Occipital lobe (tissue), 2 donors: ENCODE results near the gene ERC2. TPM values are rescaled to one million over a fixed set of nuclear protein-coding genes. Genes with fewer than 3 reads are reported as not detected.
A peak's percentile ranks its signal among the peaks of the same experiment; 100 is the strongest.

Experiments
- DNase-seq: peaks from one replicate; lab custom pipeline; 2025; lab: John Stamatoyannopoulos, UW
- total RNA-seq: library from RNA; depleted of rRNA; stranded (reverse); fragments of >200 nt; gene quantifications from one replicate; pipeline ENCODE4 v1.2.3, GENCODE V29; 2014

Gene ERC2
- total RNA-seq, 1 donor from 2014 or later = 59.7 TPM

GRCh38 chr3:56368846-56369245 is 99.4 kb downstream of the ERC2 start:
- no peak for DNase-seq

- no peak for DNase-seq
Measured at GRCh38 chr3:56366641-56367162, 101.6 kb downstream of the ERC2 start.

GRCh38 chr3:56365905-56366640 is 102.2 kb downstream of the ERC2 start:
- peak; percentile 20 for DNase-seq

- no peak for DNase-seq
Measured at GRCh38 chr3:56364665-56365064, 103.6 kb downstream of the ERC2 start.

GRCh38 chr3:56363720-56364119 is 104.5 kb downstream of the ERC2 start:
- DNase-seq = no peak

GRCh38 chr3:56361731-56362130 is 106.5 kb downstream of the ERC2 start:
- no peak for DNase-seq

- no peak for DNase-seq
Measured at GRCh38 chr3:56357266-56357665, 111.0 kb downstream of the ERC2 start.

GRCh38 chr3:56356808-56357207 is 111.5 kb downstream of the ERC2 start:
- no peak for DNase-seq

GRCh38 chr3:56355570-56356185 is 112.6 kb downstream of the ERC2 start:
- DNase-seq = no peak

- DNase-seq = peak; percentile 54
Measured at GRCh38 chr3:56351537-56351936, 116.7 kb downstream of the ERC2 start.

GRCh38 chr3:56347219-56347871 is 120.9 kb downstream of the ERC2 start:
- DNase-seq = peak; percentile 49

- DNase-seq = no peak
Measured at GRCh38 chr3:56342475-56342874, 125.8 kb downstream of the ERC2 start.

- DNase-seq = no peak
Measured at GRCh38 chr3:56339671-56340070, 128.6 kb downstream of the ERC2 start.

GRCh38 chr3:56339244-56339643 is 129.0 kb downstream of the ERC2 start:
- no peak for DNase-seq

- no peak for DNase-seq
Measured at GRCh38 chr3:56336023-56336422, 132.2 kb downstream of the ERC2 start.

- DNase-seq = no peak
Measured at GRCh38 chr3:56324473-56324872, 143.8 kb downstream of the ERC2 start.

GRCh38 chr3:56323986-56324420 is 144.3 kb downstream of the ERC2 start:
- peak; percentile 57 for DNase-seq

GRCh38 chr3:56322862-56323261 is 145.4 kb downstream of the ERC2 start:
- DNase-seq = no peak

GRCh38 chr3:56321892-56322291 is 146.4 kb downstream of the ERC2 start:
- no peak for DNase-seq

- no peak for DNase-seq
Measured at GRCh38 chr3:56321383-56321782, 146.9 kb downstream of the ERC2 start.

GRCh38 chr3:56320883-56321282 is 147.4 kb downstream of the ERC2 start:
- no peak for DNase-seq

GRCh38 chr3:56318891-56319290 is 149.4 kb downstream of the ERC2 start:
- no peak for DNase-seq
